ENCODE results near the gene ANTXR2.

Gene ANTXR2

GRCh38 chr4:80091688-80092087 lies 18.7 kb upstream of the ANTXR2 start:
- no peak for DNase-seq

- no peak for DNase-seq
Measured at GRCh38 chr4:80091184-80091583, 18.2 kb upstream of the ANTXR2 start.

GRCh38 chr4:80090090-80090489 lies 17.1 kb upstream of the ANTXR2 start:
- DNase-seq = no peak

GRCh38 chr4:80088471-80088870 lies 15.4 kb upstream of the ANTXR2 start:
- DNase-seq = no peak

GRCh38 chr4:80086296-80086695 lies 13.3 kb upstream of the ANTXR2 start:
- DNase-seq = no peak

- no peak for DNase-seq
Measured at GRCh38 chr4:80085081-80085480, 12.1 kb upstream of the ANTXR2 start.

- DNase-seq = no peak
Measured at GRCh38 chr4:80082693-80083092, 9.7 kb upstream of the ANTXR2 start.

GRCh38 chr4:80081566-80081965 lies 8.5 kb upstream of the ANTXR2 start:
- DNase-seq = no peak

- DNase-seq = no peak
Measured at GRCh38 chr4:80079255-80079923, 6.4 kb upstream of the ANTXR2 start.

- DNase-seq = no peak
Measured at GRCh38 chr4:80078346-80079092, 5.5 kb upstream of the ANTXR2 start.

- peak; percentile 15 for DNase-seq
Measured at GRCh38 chr4:80077639-80078038, 4.6 kb upstream of the ANTXR2 start.

- DNase-seq = no peak
Measured at GRCh38 chr4:80076681-80077080, 3.7 kb upstream of the ANTXR2 start.

- DNase-seq = no peak
Measured at GRCh38 chr4:80075995-80076675, 3.1 kb upstream of the ANTXR2 start.

GRCh38 chr4:80074651-80075050 lies 1.6 kb upstream of the ANTXR2 start:
- no peak for DNase-seq

- no peak for DNase-seq
Measured at GRCh38 chr4:80074069-80074468, 1.0 kb upstream of the ANTXR2 start.

GRCh38 chr4:80073473-80074008 lies 512 bp upstream of the ANTXR2 start:
- DNase-seq = peak; percentile 20

GRCh38 chr4:80072228-80072743 lies 743 bp downstream of the ANTXR2 start:
- DNase-seq = peak; percentile 57

GRCh38 chr4:80071604-80072227 lies 1.3 kb downstream of the ANTXR2 start:
- no peak for DNase-seq

- DNase-seq = no peak
Measured at GRCh38 chr4:80070880-80071603, 2.0 kb downstream of the ANTXR2 start.

- no peak for DNase-seq
Measured at GRCh38 chr4:80069837-80070731, 2.9 kb downstream of the ANTXR2 start.

All from activated naive CD4-positive, alpha-beta T cell treated with anti-CD3 and anti-CD28 coated beads, Interleukin-2, amount 50 U/mL, for 16 hours (primary cell).